Panc1 (cell line): Measurements from ENCODE around the gene ATP5PF.

ENCODE experiments used
- CTCF ChIP-seq: fragments of 450-650 bp; IDR thresholded peaks from 2 replicates; pipeline ENCODE4 v1.5.1; 2017; ENCODE audit warnings: mild to moderate bottlenecking
- POLR2AphosphoS5 ChIP-seq: IDR thresholded peaks from 2 replicates; pipeline ENCODE4 v1.6.1; 2012; ENCODE audit warnings: mild to moderate bottlenecking, low read depth, low read length, moderate library complexity
- REST ChIP-seq, 2 experiments: IDR thresholded peaks; 2 replicates each; pipeline ENCODE4 v1.6.1; 2011 to 2012; ENCODE audit warnings: low read depth in 2 of 2, control low read depth in 1 of 2, low read length in 1 of 2, mild to moderate bottlenecking in 1 of 2, moderate library complexity in 1 of 2; ENCODE audit not compliant: insufficient read depth in 1 of 2
- SIN3A ChIP-seq: IDR thresholded peaks from 2 replicates; pipeline ENCODE4 v1.6.1; 2012; ENCODE audit warnings: low read depth, mild to moderate bottlenecking, low read length, moderate library complexity, borderline replicate concordance; ENCODE audit not compliant: insufficient read depth

- TF ChIP-seq POLR2AphosphoS5 (peak; percentile 91), CTCF (no peak), REST (IDR thresholded peaks at IDR 0.05; ENCODE audit: insufficient read depth in 1 of 2, low read depth in 2 of 2, low read length in 1 of 2) (no peak), SIN3A (no peak)
Measured at GRCh38 chr21:25734904-25735645, at the start of gene ATP5PF, which contains the start of gene GABPA.
